GM12873 (cell line): ENCODE data around the gene KLHL28.

Experiments
- CTCF ChIP-seq: IDR thresholded peaks from 2 replicates; pipeline ENCODE4 v1.5.1; 2012; ENCODE audit warnings: low read depth, mild to moderate bottlenecking, moderate library complexity, low read length, control low read depth; ENCODE audit not compliant: insufficient read depth; ENCODE audit errors: missing control alignments

The KLHL28 gene

GRCh38 chr14:44897041-44897844, 64.5 kb downstream of the KLHL28 start:
- TF ChIP-seq CTCF, result no peak

GRCh38 chr14:44896275-44897040, 65.3 kb downstream of the KLHL28 start:
- no peak for TF ChIP-seq CTCF

DNA sequence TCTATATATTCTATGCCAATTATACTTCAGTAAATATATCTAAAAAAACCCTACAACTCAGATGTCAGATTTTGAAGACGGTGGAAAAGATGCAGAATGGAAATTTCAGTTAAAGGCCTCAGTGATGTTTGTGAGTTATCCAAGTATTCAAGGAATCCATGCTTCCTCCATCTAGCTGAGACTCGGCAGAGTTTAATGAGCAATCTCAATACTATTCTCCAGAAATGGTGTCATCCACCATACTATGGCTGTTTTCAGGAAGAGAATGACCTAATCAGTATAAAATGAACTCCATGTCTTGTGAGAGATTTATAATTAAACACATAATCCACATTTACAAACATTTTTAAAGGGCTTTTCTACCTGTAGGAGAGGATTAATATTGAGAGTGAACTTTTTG, 66.0 kb downstream of the KLHL28 start:
- no peak for TF ChIP-seq CTCF

GRCh38 chr14:44893535-44893934, 68.2 kb downstream of the KLHL28 start:
- no peak for TF ChIP-seq CTCF

- TF ChIP-seq CTCF, result no peak
Measured at GRCh38 chr14:44889595-44890471, 71.9 kb downstream of the KLHL28 start.

- no peak for TF ChIP-seq CTCF
Measured at GRCh38 chr14:44887596-44887955, 74.2 kb downstream of the KLHL28 start.
